CD4-positive, CD25-positive, alpha-beta regulatory T cell (primary cell): ENCODE results near the gene ANKRD44. TPM values are rescaled to one million over a fixed set of nuclear protein-coding genes. Genes with fewer than 3 reads are reported as not detected.

Experiments used
- ATAC-seq, 2 donors: fragments of 150-1000 bp; cut with Tn5 transposase; one replicate each; pipeline ENCODE4 v1.10.0; 2021; ENCODE audit warnings: low read depth in 2 of 2, moderate number of reproducible peaks in 2 of 2, moderate library complexity in 1 of 2
- DNase-seq, 3 donors: peaks; one replicate each; pipeline versions ENCODE4 v3.0.0 to v3.0.0-alpha.2; 2012 to 2022; ENCODE audit warnings: mixed read lengths in 1 of 3
- H3K27ac ChIP-seq: one replicate; pipeline ENCODE4 v1.7.0; 2013; ENCODE audit warnings: mild to moderate bottlenecking, low read length; ENCODE audit not compliant: insufficient read depth, poor library complexity, severe bottlenecking
- H3K27me3 ChIP-seq: one replicate; pipeline ENCODE4 v1.7.0; 2013; ENCODE audit warnings: low read length; ENCODE audit not compliant: control insufficient read depth, insufficient read depth
- H3K36me3 ChIP-seq: one replicate; pipeline ENCODE4 v1.7.0; 2013; ENCODE audit warnings: mild to moderate bottlenecking, low read length, moderate library complexity; ENCODE audit not compliant: control insufficient read depth, insufficient read depth
- H3K4me1 ChIP-seq: 2 replicates; pipeline ENCODE4 v1.7.0; 2013; ENCODE audit warnings: mild to moderate bottlenecking, low read length; ENCODE audit not compliant: insufficient read depth, control insufficient read depth, poor library complexity, severe bottlenecking
- H3K4me3 ChIP-seq: one replicate; pipeline ENCODE4 v1.7.0; 2013; ENCODE audit warnings: low read depth, mild to moderate bottlenecking, low read length, moderate library complexity
- H3K9me3 ChIP-seq, 2 experiments: 1 replicate in 1 of 2; 2 replicates in 1 of 2; pipeline ENCODE4 v1.7.0; 2013; ENCODE audit warnings: low read length in 2 of 2, mild to moderate bottlenecking in 1 of 2, moderate library complexity in 1 of 2; ENCODE audit not compliant: control insufficient read depth in 2 of 2
- H3K27ac Mint-ChIP-seq, 3 donors: one replicate each; pipeline ENCODE4 v1.8.0; 2020 to 2022; ENCODE audit warnings: mild to moderate bottlenecking in 3 of 3, mixed read lengths in 3 of 3, moderate library complexity in 2 of 3
- H3K27me3 Mint-ChIP-seq: one replicate; pipeline ENCODE4 v1.8.0; 2022; ENCODE audit warnings: mild to moderate bottlenecking, mixed read lengths
- H3K36me3 Mint-ChIP-seq: one replicate; pipeline ENCODE4 v1.8.0; 2020; ENCODE audit warnings: mixed read lengths
- H3K4me1 Mint-ChIP-seq, 4 donors: one replicate each; pipeline ENCODE4 v1.8.0; 2020 to 2022; ENCODE audit warnings: mixed read lengths in 4 of 4, mild to moderate bottlenecking in 1 of 4
- H3K4me3 Mint-ChIP-seq, 4 donors: one replicate each; pipeline ENCODE4 v1.8.0; 2020 to 2022; ENCODE audit warnings: mild to moderate bottlenecking in 4 of 4, mixed read lengths in 4 of 4, moderate library complexity in 3 of 4
- H3K9me3 Mint-ChIP-seq, 7 donors: one replicate each; pipeline ENCODE4 v1.8.0; 2020 to 2022; ENCODE audit warnings: mixed read lengths in 7 of 7, mild to moderate bottlenecking in 3 of 7, moderate library complexity in 2 of 7
- polyA plus RNA-seq, 4 donors: library from polyadenylated mRNA; unstranded; fragments of 300-500 nt; fragmentation: Illumina TruSeq; gene quantifications; one replicate each; pipeline ENCODE4 v1.2.3, GENCODE V29; 2021
- total RNA-seq: library from RNA; stranded (reverse); gene quantifications from one replicate; pipeline ENCODE4 v1.2.3, GENCODE V29; 2022

Gene ANKRD44
- total and polyA plus RNA-seq, 5 donors from 2014 or later, result 69.6 to 301 (median 85.0) TPM

GRCh38 chr2:197059477-197059876 is 251.1 kb downstream of the ANKRD44 start:
- Mint-ChIP-seq H3K27me3 (no peaks in the 10 kb centered on the region), H3K27ac (peak overlapping the region; percentile 62 to 83 (median 69)), H3K4me1 (peaks cover 23 to 52% (median 43%) of the 10 kb centered on the region in 4 donors), H3K4me3 (no peak overlapping the region), H3K9me3 (peaks cover 2 to 14% (median 8%) of the 10 kb centered on the region in 7 donors), H3K36me3 (peaks cover 85% of the 10 kb centered on the region)
- ATAC-seq (no peak), DNase-seq (no peak)
- H3K27me3 ChIP-seq, result no peaks in the 10 kb centered on the region
- peaks cover 12 to 15% of the 10 kb centered on the region in 2 experiments for H3K9me3 ChIP-seq
- H3K36me3 ChIP-seq, result peaks cover 59% of the 10 kb centered on the region
- peaks cover 6% of the 10 kb centered on the region for H3K4me1 ChIP-seq
- no peak overlapping the region for H3K4me3 ChIP-seq
- H3K27ac ChIP-seq, result peak overlapping the region; percentile 17

GRCh38 chr2:197058777-197059300 is 251.7 kb downstream of the ANKRD44 start:
- Histone ChIP-seq H3K4me1 (peaks cover 6% of the 10 kb centered on the region), H3K9me3 (peaks cover 12 to 17% of the 10 kb centered on the region in 2 experiments), H3K27me3 (no peaks in the 10 kb centered on the region), H3K4me3 (no peak overlapping the region), H3K27ac (no peak overlapping the region), H3K36me3 (peaks cover 65% of the 10 kb centered on the region)
- ATAC-seq (no peak), DNase-seq (no peak)
- no peaks in the 10 kb centered on the region for H3K27me3 Mint-ChIP-seq
- no peak overlapping the region for H3K4me3 Mint-ChIP-seq
- H3K4me1 Mint-ChIP-seq, result peaks cover 23 to 53% (median 44%) of the 10 kb centered on the region in 4 donors
- H3K9me3 Mint-ChIP-seq, result peaks cover 2 to 13% (median 8%) of the 10 kb centered on the region in 7 donors
- peaks cover 83% of the 10 kb centered on the region for H3K36me3 Mint-ChIP-seq
- H3K27ac Mint-ChIP-seq, result no peak overlapping the region

- no peaks in the 10 kb centered on the region for H3K27me3 Mint-ChIP-seq
- H3K27ac Mint-ChIP-seq, result no peak overlapping the region
- H3K27ac ChIP-seq, result no peak overlapping the region
- no peak overlapping the region for H3K4me3 ChIP-seq
- H3K9me3 Mint-ChIP-seq, result peaks cover 2 to 12% (median 9%) of the 10 kb centered on the region in 7 donors
- peaks cover 84% of the 10 kb centered on the region for H3K36me3 Mint-ChIP-seq
- H3K4me3 Mint-ChIP-seq, result no peak overlapping the region
- H3K27me3 ChIP-seq, result no peaks in the 10 kb centered on the region
- peaks cover 24 to 53% (median 45%) of the 10 kb centered on the region in 4 donors for H3K4me1 Mint-ChIP-seq
- ATAC-seq (no peak), DNase-seq (no peak)
- H3K9me3 ChIP-seq, result peaks cover 12 to 17% of the 10 kb centered on the region in 2 experiments
- H3K4me1 ChIP-seq, result peaks cover 4% of the 10 kb centered on the region
- peaks cover 74% of the 10 kb centered on the region for H3K36me3 ChIP-seq
Observed at GRCh38 chr2:197057959-197058358, 252.6 kb downstream of the ANKRD44 start.

GRCh38 chr2:197055045-197055444 is 255.5 kb downstream of the ANKRD44 start:
- Histone ChIP-seq H3K36me3 (peaks cover 75% of the 10 kb centered on the region), H3K27me3 (no peaks in the 10 kb centered on the region)
- H3K4me1 Mint-ChIP-seq, result peaks cover 16 to 42% (median 35%) of the 10 kb centered on the region in 4 donors

GRCh38 chr2:197054437-197054836 is 256.1 kb downstream of the ANKRD44 start:
- Mint-ChIP-seq H3K27ac (no peak overlapping the region), H3K27me3 (no peaks in the 10 kb centered on the region), H3K4me1 (peaks cover 16 to 47% (median 31%) of the 10 kb centered on the region in 4 donors), H3K4me3 (no peak overlapping the region), H3K36me3 (peaks cover 78% of the 10 kb centered on the region), H3K9me3 (peaks cover 4 to 17% (median 9%) of the 10 kb centered on the region in 7 donors)
- ATAC-seq (no peak), DNase-seq (no peak)
- Histone ChIP-seq H3K4me1 (peaks cover 3% of the 10 kb centered on the region), H3K4me3 (no peak overlapping the region), H3K36me3 (peaks cover 76% of the 10 kb centered on the region), H3K27ac (no peak overlapping the region), H3K27me3 (no peaks in the 10 kb centered on the region), H3K9me3 (peaks cover 12 to 17% of the 10 kb centered on the region in 2 experiments)

More at GRCh38 chr2:197055045-197055444, 255.5 kb downstream of the ANKRD44 start:
- no peak for DNase-seq
- no peaks in the 10 kb centered on the region for H3K27me3 Mint-ChIP-seq
- Histone ChIP-seq H3K4me3 (no peak overlapping the region), H3K9me3 (peaks cover 12 to 17% of the 10 kb centered on the region in 2 experiments), H3K4me1 (peaks cover 3% of the 10 kb centered on the region), H3K27ac (no peak overlapping the region)
- ATAC-seq, result no peak
- no peak overlapping the region for H3K27ac Mint-ChIP-seq
- H3K4me3 Mint-ChIP-seq, result peak overlapping the region in 1 of 4 donors; percentile 11
- peaks cover 78% of the 10 kb centered on the region for H3K36me3 Mint-ChIP-seq
- H3K9me3 Mint-ChIP-seq, result peaks cover 2 to 12% (median 9%) of the 10 kb centered on the region in 7 donors

GRCh38 chr2:197052356-197052755 is 258.2 kb downstream of the ANKRD44 start:
- Mint-ChIP-seq H3K27me3 (no peaks in the 10 kb centered on the region), H3K4me3 (peak overlapping the region in 1 of 4 donors; percentile 14), H3K9me3 (peaks cover 3 to 17% (median 11%) of the 10 kb centered on the region in 7 donors), H3K36me3 (peaks cover 71% of the 10 kb centered on the region), H3K27ac (peak overlapping the region in 2 of 3 donors; percentile 58 to 68), H3K4me1 (peaks cover 12 to 42% (median 20%) of the 10 kb centered on the region in 4 donors)
- Histone ChIP-seq H3K4me3 (no peak overlapping the region), H3K4me1 (peaks cover 3% of the 10 kb centered on the region), H3K27ac (no peak overlapping the region), H3K9me3 (peaks cover 12 to 17% of the 10 kb centered on the region in 2 experiments), H3K36me3 (peaks cover 77% of the 10 kb centered on the region), H3K27me3 (no peaks in the 10 kb centered on the region)
- DNase-seq (no peak), ATAC-seq (no peak)

GRCh38 chr2:197045115-197045514 is 265.5 kb downstream of the ANKRD44 start:
- DNase-seq (no peak), ATAC-seq (no peak)
- H3K27me3 Mint-ChIP-seq, result no peaks in the 10 kb centered on the region
- Histone ChIP-seq H3K36me3 (peaks cover 33% of the 10 kb centered on the region), H3K9me3 (no peaks in the 10 kb centered on the region), H3K4me1 (no peaks in the 10 kb centered on the region), H3K27ac (no peak overlapping the region), H3K4me3 (no peak overlapping the region), H3K27me3 (no peaks in the 10 kb centered on the region)
- H3K36me3 Mint-ChIP-seq, result peaks cover 40% of the 10 kb centered on the region
- peak overlapping the region in 2 of 3 donors; percentile 63 to 76 for H3K27ac Mint-ChIP-seq
- peaks cover 0 to 5% (median 2%) of the 10 kb centered on the region in 7 donors for H3K9me3 Mint-ChIP-seq
- H3K4me3 Mint-ChIP-seq, result no peak overlapping the region
- H3K4me1 Mint-ChIP-seq, result peaks cover 20 to 30% (median 24%) of the 10 kb centered on the region in 4 donors
